AG04450 (cell line): Measurements from ENCODE around the gene PRRT4. TPM values are rescaled to one million over a fixed set of nuclear protein-coding genes. Genes with fewer than 3 reads are reported as not detected.

Experiments used
- CTCF ChIA-PET: fragments of 300-600, 350-600 bp; formaldehyde crosslinking; extraction: SDS; loops from one replicate; lab custom pipeline; 2022; ENCODE audit warnings: antibody characterized with exemption, inconsistent platforms; lab: Charles Lee
- POLR2A ChIA-PET: fragments of 350-600 bp; formaldehyde crosslinking; extraction: SDS; loops from one replicate; lab custom pipeline; 2021; ENCODE audit warnings: antibody characterized with exemption, inconsistent platforms; lab: Yijun Ruan, JAX
- DNase-seq: peaks from one replicate; pipeline ENCODE4 v3.0.0-alpha.2; 2011; ENCODE audit warnings: low read depth, low spot score
- H3K27ac ChIP-seq: one replicate; pipeline ENCODE4 v1.5.1; 2012; ENCODE audit warnings: low read depth, low read length, control low read depth
- H3K27me3 ChIP-seq: one replicate; pipeline ENCODE4 v1.6.0; 2012; ENCODE audit warnings: low read length; ENCODE audit not compliant: control insufficient read depth, insufficient read depth
- H3K4me3 ChIP-seq: 2 replicates; pipeline ENCODE4 v1.5.1; 2011; ENCODE audit warnings: mild to moderate bottlenecking, low read depth, low read length, control low read depth
- H3K9me3 ChIP-seq: 2 replicates; pipeline ENCODE4 v1.5.1; 2012; ENCODE audit warnings: low read length; ENCODE audit not compliant: control insufficient read depth, insufficient read depth
- polyA plus RNA-seq: library from polyadenylated mRNA; depleted of rRNA; stranded (reverse); fragments of >200 nt; gene quantifications from 2 replicates; pipeline ENCODE4 v1.2.3, GENCODE V29; 2011
- TF ChIP-seq, protein P1 (sequence below): IDR thresholded peaks from 2 replicates; pipeline ENCODE4 v1.5.1; 2011; ENCODE audit warnings: low read depth, low read length, control low read depth, inconsistent platforms

PRRT4 gene
- polyA plus RNA-seq, 1 experiment: not detected

DNA sequence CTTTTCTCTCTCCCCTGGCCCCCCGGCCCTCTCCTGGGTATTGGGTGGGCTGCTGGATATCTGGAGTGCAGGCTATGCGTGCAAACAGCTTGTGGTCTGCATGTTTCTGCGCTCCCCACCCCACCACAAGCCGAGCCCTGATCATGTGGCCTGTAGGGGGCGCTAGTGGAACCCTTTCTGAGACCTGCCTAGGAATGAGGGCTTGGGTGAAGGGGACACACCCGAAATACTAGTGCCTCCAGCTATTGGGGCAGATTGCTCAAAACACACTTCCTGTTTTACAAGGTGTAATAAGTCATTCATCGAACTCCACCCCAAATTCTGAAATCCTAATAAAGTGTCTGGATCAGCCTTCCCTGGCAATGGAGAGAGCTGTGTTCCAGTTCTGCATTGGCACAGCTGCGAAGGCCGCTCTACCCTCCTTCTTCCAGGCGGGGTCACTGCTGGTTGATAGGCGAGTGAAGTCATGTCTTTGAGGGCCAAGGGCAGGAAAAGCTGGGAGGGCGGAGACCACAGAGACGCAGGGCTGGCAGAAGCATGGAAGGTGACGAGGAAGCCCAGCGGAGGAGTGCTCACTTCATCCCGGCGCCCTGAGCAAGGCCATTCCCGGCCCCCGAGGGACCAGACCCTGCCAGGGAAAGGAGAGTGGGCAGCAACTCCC lies 19.8 kb upstream of the PRRT4 start:
- Histone ChIP-seq H3K9me3 (no peaks in the 10 kb centered on the region), H3K4me3 (no peak overlapping the region), H3K27ac (no peak overlapping the region), H3K27me3 (peaks cover 19% of the 10 kb centered on the region)
- POLR2A ChIA-PET: no interaction called here
- TF ChIP-seq, protein P1, sequence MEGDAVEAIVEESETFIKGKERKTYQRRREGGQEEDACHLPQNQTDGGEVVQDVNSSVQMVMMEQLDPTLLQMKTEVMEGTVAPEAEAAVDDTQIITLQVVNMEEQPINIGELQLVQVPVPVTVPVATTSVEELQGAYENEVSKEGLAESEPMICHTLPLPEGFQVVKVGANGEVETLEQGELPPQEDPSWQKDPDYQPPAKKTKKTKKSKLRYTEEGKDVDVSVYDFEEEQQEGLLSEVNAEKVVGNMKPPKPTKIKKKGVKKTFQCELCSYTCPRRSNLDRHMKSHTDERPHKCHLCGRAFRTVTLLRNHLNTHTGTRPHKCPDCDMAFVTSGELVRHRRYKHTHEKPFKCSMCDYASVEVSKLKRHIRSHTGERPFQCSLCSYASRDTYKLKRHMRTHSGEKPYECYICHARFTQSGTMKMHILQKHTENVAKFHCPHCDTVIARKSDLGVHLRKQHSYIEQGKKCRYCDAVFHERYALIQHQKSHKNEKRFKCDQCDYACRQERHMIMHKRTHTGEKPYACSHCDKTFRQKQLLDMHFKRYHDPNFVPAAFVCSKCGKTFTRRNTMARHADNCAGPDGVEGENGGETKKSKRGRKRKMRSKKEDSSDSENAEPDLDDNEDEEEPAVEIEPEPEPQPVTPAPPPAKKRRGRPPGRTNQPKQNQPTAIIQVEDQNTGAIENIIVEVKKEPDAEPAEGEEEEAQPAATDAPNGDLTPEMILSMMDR: peak; percentile 48
- CTCF ChIA-PET: interaction anchor here (0.7 to 19.7 kb wide), 5 partner anchors 9 to 37 kb away, joined by 3 to 474 read pairs (median 4); partner anchors contain the start of gene RBM28
- no peak for DNase-seq

DNA sequence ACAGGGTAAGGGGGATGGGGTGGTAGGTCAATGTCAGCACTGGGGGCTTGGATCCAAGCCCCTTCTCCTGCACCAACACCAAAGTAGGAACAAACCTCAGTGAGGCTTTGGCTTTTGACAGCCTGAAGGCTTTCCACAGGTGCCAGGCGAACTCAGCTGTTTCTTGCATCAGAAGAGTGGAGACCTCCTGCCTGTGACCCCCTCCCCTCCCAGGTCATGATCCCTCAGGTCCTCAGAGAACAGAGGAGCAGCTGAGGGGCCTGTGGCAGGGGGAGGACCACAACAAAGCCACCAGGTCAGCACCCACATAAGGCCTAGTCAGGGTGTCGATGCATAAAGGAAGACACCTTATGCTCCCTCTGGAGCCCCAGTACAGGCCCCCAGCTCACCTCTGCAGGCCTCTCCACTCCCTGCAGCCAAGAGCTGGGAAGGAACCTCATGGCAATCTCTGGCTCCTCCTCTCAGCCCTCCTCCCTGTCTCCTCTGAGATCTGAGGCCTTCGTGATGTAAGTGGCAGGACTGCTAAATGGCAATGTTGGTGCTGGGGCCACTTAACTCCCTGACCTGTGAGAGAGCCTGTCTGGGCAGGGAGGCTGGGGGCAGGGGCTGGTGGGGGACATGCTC lies 19.1 kb upstream of the PRRT4 start:
- Histone ChIP-seq H3K27me3 (peaks cover 18% of the 10 kb centered on the region), H3K27ac (no peak overlapping the region), H3K4me3 (no peak overlapping the region), H3K9me3 (no peaks in the 10 kb centered on the region)
- DNase-seq: no peak
- ChIA-PET POLR2A (no interaction called here), CTCF (interaction anchor here (1.0 to 19.7 kb wide), 4 partner anchors 8 to 33 kb away, joined by 3 to 474 read pairs (median 6); partner anchors contain the start of gene RBM28)
- TF ChIP-seq, protein P1: no peak

DNA sequence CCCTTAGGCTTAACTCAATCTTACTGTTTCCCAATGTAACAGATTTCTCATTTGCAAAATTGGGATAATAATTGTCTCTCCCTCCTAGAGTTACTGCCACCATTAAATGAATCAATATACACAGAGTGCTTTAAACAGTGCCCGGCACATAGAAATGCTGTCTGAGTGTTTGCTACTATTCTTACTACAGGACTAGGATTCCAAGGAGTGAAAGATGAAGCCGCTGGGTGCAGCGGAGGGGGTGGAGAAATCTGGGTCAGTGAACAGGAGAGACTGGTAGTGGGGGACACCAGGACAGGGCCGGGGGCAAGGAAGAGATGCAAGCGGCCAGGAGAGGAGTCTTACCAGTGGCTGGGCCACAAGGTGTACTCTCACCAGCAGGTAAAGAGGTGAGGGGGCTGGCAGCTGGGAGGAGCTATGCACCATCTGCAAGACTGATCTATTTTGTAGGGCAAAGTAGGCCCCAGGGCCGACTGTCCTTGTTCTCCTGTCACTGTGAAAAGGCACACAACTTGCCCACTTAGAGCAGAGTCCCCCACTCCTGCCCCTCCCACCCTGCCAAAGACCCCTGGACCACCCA lies 18.5 kb upstream of the PRRT4 start:
- TF ChIP-seq, protein P1: no peak
- CTCF ChIA-PET: interaction anchor here (1.0 to 19.7 kb wide), 3 partner anchors 8 to 33 kb away, joined by 4 to 474 read pairs (median 5); partner anchors contain the start of gene RBM28
- Histone ChIP-seq H3K9me3 (no peaks in the 10 kb centered on the region), H3K4me3 (no peak overlapping the region), H3K27ac (no peak overlapping the region), H3K27me3 (peaks cover 18% of the 10 kb centered on the region)
- no peak for DNase-seq
- POLR2A ChIA-PET: no interaction called here

DNA sequence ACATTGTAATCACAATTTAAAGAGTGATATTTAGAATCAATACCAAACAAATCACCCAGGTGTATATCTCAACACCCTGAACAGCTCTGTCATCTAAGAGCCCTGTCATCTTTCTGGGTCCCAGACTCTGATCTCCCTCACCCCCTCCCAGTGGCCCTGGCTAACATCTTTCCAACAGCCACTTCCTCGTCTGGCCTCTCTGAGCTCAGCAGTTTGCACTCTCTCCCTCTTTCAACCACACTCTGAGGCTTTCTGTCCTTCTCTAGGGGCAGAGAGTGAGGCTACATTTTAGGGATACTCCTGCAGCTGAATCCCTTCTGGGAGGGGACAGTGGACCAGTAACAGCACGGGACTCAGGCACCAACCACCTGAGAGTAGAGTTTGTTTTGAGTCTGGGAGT lies 17.1 kb upstream of the PRRT4 start:
- ChIA-PET POLR2A (no interaction called here), CTCF (interaction anchor here (0.6 to 19.7 kb wide), 4 partner anchors 9 to 57 kb away, joined by 3 to 474 read pairs (median 4); partner anchors contain the start of gene RBM28)
- TF ChIP-seq, protein P1: no peak

DNA sequence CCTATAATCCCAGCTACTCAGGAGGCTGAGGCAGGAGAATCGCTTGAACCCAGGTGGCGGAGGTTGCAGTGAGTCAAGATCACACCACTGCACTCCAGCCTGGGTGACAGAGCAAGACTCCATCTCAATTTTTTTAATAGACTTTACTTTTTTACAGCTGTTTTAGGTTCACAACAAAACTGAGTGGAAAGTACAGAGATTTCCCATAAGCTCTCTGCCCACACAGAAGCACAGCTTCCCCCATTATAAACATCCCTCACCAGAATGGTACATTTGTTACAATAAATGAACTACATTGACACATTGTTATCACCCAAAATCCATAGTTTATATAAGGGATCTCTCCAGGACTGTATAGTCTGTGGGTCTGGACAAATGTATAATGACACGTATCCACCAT lies 14.6 kb upstream of the PRRT4 start:
- ChIA-PET CTCF (interaction anchor here (1.3 to 19.7 kb wide), 4 partner anchors 10 to 84 kb away, joined by 3 to 474 read pairs (median 6); partner anchors contain the start of gene RBM28), POLR2A (no interaction called here)
- no peak overlapping the region for H3K4me3 ChIP-seq
- TF ChIP-seq, protein P1: no peak
- DNase-seq: no peak
- H3K27ac ChIP-seq: no peak overlapping the region
- H3K27me3 ChIP-seq: peaks cover 14% of the 10 kb centered on the region
- H3K9me3 ChIP-seq: no peaks in the 10 kb centered on the region

More for the DNA sequence above, 17.1 kb upstream of the PRRT4 start:
- no peak overlapping the region for H3K27ac ChIP-seq
- no peaks in the 10 kb centered on the region for H3K9me3 ChIP-seq
- no peak for DNase-seq
- no peak overlapping the region for H3K4me3 ChIP-seq
- peaks cover 13% of the 10 kb centered on the region for H3K27me3 ChIP-seq
